ENCODE data around the gene VRK1.

VRK1 gene

GRCh38 chr14:96889091-96889490 lies 91.9 kb downstream of the VRK1 start:
- DNase-seq, result no peak

- DNase-seq, result no peak
Observed at GRCh38 chr14:96893966-96894622, 96.9 kb downstream of the VRK1 start.

GRCh38 chr14:96894966-96895365 lies 97.8 kb downstream of the VRK1 start:
- DNase-seq, result no peak

GRCh38 chr14:96895658-96896271 lies 98.6 kb downstream of the VRK1 start:
- no peak for DNase-seq

- DNase-seq, result no peak
Observed at GRCh38 chr14:96897184-96897583, 100.0 kb downstream of the VRK1 start.

GRCh38 chr14:96901227-96901626 lies 104.0 kb downstream of the VRK1 start:
- no peak for DNase-seq

GRCh38 chr14:96902004-96902403 lies 104.8 kb downstream of the VRK1 start:
- no peak for DNase-seq

- no peak for DNase-seq
Observed at GRCh38 chr14:96903444-96904023, 106.4 kb downstream of the VRK1 start.

- no peak for DNase-seq
Observed at GRCh38 chr14:96904201-96904600, 107.0 kb downstream of the VRK1 start.

GRCh38 chr14:96905065-96905464 lies 107.9 kb downstream of the VRK1 start:
- no peak for DNase-seq

- DNase-seq, result no peak
Observed at GRCh38 chr14:96905825-96906224, 108.6 kb downstream of the VRK1 start.

GRCh38 chr14:96906434-96906833 lies 109.3 kb downstream of the VRK1 start:
- DNase-seq, result no peak

GRCh38 chr14:96909841-96910364 lies 112.7 kb downstream of the VRK1 start:
- no peak for DNase-seq

GRCh38 chr14:96911499-96912149 lies 114.4 kb downstream of the VRK1 start:
- no peak for DNase-seq

GRCh38 chr14:96914571-96915128 lies 117.5 kb downstream of the VRK1 start:
- DNase-seq, result no peak

GRCh38 chr14:96915478-96915877 lies 118.3 kb downstream of the VRK1 start:
- no peak for DNase-seq

- DNase-seq, result no peak
Observed at GRCh38 chr14:96916751-96917150, 119.6 kb downstream of the VRK1 start.

- DNase-seq, result no peak
Observed at GRCh38 chr14:96917442-96917963, 120.3 kb downstream of the VRK1 start.

- DNase-seq, result no peak
Observed at GRCh38 chr14:96920023-96920422, 122.8 kb downstream of the VRK1 start.

GRCh38 chr14:96920820-96921219 lies 123.6 kb downstream of the VRK1 start:
- no peak for DNase-seq

- no peak for DNase-seq
Observed at GRCh38 chr14:96922986-96923385, 125.8 kb downstream of the VRK1 start.

GRCh38 chr14:96925422-96925821 lies 128.2 kb downstream of the VRK1 start:
- no peak for DNase-seq

- no peak for DNase-seq
Observed at GRCh38 chr14:96926001-96926400, 128.8 kb downstream of the VRK1 start.
